Limb (tissue), 2 donors: ENCODE results near the gene PAK2.
"Not testable (repeated sequence)": the region's sequence is repeated elsewhere in the genome, so short reads cannot be mapped to it uniquely, and the experiment has no call there.

Experiments
- DNase-seq, 2 donors: peaks; one replicate each; pipeline ENCODE4 v3.0.0-alpha.2; 2016; ENCODE audit errors: extremely low spot score in 2 of 2

Gene PAK2

GRCh38 chr3:196843435-196844110 lies 103.9 kb downstream of the PAK2 start:
- no peak for DNase-seq

GRCh38 chr3:196844235-196845219 lies 104.9 kb downstream of the PAK2 start:
- DNase-seq: not testable (repeated sequence)

- DNase-seq: not testable (repeated sequence)
These were observed 108.7 kb downstream of the PAK2 start for GRCh38 chr3:196848375-196848774.

DNA sequence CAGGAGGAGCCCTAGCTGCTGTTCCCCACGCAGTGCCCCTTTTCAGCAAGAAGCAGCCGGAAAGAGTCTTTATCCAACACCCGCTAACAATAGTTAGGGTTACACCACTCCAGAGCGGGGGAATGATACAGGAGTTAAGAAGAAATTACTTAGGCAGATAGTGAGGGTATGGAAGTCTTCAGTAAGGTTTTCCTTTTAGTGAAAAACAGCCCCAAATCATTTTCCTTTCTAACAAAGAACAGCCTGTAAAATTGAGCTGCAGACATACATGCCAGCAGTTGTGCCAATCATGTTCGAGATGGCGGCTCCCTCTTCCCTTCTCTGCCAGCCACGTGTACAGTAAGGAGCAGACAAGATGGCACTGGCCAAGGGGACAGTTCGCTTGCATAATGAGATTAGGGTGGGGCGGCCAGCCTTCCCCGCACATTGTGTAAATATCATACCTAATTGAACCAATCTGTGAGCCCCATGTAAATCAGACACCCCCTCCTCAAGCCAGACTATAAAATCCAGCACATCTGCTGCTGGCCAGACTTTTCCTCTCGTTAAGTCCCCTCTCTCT lies 109.6 kb downstream of the PAK2 start:
- DNase-seq: no peak

GRCh38 chr3:196863000-196863399 lies 123.3 kb downstream of the PAK2 start:
- not testable (repeated sequence) for DNase-seq

DNA sequence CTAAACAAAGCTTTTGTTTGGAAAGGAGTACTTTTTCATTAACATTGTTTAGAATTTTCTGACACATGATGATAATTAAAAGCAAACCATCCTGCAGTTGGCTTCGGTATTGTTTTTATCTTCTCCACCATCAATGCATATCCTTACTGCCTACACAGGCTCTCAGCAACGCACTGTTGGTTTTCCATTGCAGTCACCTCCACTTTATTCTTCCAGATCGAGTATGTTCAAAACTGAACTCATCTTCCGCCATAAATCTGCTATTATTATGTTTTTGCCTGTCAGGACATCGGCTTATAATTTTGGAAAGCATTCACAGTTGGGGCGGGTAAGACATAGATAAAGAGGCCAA lies 127.5 kb downstream of the PAK2 start:
- DNase-seq: no peak

DNA sequence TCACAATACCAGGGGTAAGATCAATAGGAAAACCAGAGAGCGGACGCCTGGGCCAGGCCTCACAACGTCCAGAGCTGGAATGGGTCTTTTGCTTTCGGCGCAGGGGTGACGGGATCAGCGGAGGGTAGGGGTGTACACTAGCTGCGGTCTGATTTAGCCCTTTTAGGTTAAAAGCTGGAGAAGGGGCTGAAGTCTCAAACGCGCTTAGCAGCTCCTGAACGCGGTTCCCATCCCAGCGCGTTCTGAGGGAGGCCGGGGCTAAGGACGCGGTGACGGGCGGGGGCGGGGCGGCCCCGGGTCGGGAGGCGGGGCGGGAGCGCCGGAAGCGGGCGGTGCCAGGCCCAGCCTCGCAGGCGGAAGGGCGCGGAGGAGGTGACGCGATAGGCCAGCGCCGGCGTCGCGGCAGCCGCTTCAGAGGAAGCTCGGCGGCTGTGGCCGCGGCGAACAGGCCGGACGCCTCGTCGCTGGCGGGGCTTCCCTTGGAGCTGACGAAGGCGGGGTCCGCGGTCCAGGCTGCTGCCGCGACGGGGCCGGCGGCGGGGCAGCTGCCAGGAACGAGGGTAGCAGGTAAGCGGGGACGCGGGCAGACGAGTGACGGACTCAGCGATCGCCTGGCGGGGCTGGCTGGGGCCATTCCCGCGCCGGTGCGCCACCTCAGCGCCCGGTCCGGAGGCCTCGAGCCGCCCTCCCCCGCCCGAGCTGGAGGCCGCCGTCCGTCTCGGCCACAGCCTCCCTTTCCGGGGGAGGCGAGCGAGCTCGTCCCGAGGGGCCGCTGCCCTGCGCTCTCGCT lies 128.0 kb downstream of the PAK2 start, which contains the start of gene SENP5:
SENP5 (plus strand) TSS at position 414 of the 790 bp plus-strand sequence. CDS start 17,262 bp downstream, outside the sequence.
- peak; percentile 93 to 98 for DNase-seq

DNA sequence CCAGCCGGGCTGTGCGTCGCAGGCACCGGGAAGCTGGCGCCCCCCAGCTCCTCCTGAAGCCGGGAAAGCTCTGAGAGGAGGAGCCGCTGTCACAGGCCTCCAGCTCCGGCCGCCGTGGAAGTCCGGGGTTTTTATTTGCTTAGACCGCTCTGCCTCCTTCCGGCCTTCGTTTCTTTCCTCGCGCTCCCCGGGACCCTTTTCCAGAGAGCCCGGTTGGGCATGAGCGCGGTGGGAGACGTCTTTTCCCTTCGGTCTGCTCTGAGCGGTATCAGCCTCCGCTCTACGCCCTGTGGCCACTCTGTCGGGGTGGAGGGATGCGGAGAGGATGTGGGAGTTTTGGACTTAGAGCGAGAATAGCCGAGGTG lies 128.6 kb downstream of the PAK2 start:
- peak in 1 of 2 donors; percentile 2 for DNase-seq

DNA sequence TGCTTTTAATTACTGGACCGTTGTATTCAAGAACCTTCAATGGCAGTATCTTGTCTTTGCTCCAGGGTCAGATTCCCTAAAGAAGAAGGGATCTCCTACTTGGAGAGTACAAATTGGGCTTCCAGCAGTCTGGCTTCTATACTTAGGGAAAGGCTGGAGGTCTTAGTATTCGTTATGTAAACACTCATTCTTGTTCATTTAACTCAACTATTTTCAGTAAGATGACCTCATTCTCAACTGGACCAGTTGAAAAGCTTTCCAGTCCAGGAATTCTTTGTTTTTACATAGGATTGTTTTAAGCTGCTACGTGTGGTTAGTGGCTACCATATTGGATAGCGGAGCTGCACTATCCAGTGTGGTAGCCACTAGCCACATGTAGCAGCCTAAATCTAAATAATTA lies 132.7 kb downstream of the PAK2 start:
- DNase-seq: no peak

DNA sequence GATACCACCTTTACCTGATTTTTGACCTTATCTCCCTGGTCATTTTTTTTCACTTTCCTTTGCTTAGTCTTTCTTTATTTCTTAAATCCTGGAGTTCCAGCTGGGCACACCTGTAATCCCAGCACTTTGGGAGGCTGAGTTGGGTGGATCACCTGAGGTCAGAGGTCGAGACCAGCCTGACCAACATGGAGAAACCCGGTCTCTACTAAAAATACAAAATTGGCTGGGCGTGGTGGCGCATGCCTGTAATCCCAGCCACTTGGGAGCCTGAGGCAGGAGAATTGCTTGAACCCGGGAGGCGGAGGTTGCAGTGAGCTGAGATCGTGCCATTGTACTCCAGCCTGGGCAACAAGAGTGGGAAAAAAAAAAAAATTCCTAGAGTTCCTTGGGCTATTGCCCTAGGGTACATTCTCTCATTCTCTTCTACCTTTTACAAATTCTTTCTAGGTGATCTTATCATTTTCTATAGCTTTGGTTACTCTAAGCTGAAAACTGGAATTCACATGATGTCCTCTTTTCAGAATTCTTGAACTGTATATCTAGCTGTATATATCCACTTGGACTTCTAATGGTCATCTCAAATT lies 134.9 kb downstream of the PAK2 start:
- DNase-seq: not testable (repeated sequence)

DNA sequence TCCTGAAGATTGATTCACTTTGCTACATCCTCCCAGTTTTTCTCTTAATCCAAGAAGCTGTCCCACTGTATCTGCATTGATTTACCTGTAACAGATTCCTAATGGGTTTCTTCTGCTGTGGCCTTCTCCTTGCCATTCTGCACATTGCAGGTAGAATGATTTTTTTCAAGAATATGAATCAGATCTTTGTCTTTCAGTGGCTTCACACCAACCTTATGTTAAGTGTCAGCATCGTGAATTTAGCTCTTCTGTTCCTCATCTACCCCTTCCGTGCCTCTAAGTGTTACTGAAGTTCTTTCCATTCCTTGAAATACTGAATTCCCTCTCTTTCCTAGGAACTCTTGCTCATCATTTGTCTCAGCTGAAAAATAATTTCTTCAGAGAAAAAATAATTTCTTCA lies 135.6 kb downstream of the PAK2 start:
- DNase-seq: no peak
